ENCODE data around the gene FAAP24.
"Not testable (repeated sequence)": the region's sequence is repeated elsewhere in the genome, so short reads cannot be mapped to it uniquely, and the experiment has no call there.

Gene FAAP24

DNA sequence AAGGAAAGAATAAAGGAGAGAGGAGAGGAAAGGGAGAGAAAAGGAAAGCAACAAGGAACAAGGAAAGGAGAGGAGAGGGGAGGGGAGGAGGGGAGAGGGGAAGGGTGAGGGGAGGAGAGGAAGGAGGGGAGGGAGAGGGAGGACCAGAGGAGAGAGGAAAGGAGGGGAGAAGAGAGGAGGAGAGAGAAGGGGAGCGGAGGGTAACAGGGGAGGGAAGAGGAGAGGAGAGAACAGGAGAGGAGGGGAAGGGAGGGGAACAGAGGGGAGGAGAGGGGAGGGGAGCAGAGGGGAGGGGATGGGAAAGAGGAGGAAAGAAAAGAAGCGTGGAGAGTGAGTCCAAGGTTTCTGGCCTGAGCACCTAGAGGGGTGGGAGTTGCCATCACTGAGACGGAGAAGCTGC, 26.7 kb downstream of the FAAP24 start:
- no peak for DNase-seq (ENCODE audit: low read depth)

GRCh38 chr19:33000510-33000909, 28.5 kb downstream of the FAAP24 start:
- no peak for DNase-seq (ENCODE audit: low read depth)

GRCh38 chr19:33000910-33001309, 28.9 kb downstream of the FAAP24 start:
- no peak for DNase-seq (ENCODE audit: low read depth)

DNA sequence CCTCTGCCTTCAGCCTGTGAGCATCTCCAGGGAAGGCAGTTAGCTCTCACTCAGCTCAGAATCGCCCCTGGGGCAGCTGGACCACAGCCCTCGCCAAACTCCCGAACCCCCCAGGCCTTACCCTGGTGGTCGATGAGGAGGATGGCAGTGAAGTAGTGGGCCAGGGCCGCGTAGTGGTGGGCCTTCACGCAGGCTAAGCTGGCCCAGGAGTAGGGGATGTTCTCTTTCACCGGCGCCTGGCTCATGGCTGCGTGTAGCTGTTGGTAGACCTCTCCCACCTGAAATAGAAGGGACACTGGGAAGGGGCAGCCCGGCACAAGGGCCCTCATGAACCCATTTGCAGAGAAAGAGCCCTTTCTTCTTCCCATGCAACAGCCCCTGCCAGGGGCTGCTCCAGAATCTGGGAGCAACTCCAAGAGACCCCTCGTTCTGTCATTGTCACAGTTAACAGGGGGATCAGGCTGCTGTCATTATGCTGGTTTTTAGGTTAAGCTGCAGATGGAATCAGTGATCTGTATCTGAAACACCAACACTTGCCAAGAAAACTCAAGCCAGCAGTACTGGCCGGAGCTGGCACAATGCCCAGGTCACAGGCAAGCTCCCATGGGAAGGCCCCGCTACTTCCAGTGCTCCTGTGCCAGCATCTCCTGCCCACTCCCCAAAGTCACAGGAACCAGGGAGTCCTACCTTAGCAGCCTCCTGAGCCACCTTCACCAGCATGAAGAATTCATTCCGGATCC, 30.3 kb downstream of the FAAP24 start:
- DNase-seq (ENCODE audit: low read depth), result not testable (repeated sequence)

DNA sequence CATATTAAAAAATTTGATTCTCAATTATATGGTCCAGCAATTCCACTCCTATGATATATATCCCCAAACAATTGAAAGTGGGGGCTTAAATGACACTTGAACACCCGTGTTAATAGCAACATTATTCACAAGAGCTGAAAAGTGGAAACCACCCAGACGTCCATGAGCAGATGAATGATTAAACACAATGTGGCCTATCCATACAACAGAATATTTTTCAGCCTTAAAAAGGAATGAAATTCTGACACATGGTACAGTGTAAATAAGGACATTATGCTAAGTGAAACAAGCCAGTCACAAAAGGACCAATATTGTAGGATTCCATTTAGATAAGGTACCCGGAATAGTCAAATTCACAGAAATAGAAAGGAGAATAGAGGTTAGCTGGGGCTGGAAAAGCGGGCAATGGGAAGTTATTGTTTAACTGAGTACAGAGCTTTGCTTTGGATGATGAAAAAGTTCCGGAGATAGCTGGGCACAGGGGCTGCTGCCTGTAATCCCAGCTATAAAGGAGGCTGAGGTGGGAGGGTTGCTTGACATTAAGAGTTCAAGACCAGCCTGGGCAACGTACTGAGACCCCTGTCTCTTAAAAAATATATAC, 31.5 kb downstream of the FAAP24 start:
- not testable (repeated sequence) for DNase-seq (ENCODE audit: low read depth)

DNA sequence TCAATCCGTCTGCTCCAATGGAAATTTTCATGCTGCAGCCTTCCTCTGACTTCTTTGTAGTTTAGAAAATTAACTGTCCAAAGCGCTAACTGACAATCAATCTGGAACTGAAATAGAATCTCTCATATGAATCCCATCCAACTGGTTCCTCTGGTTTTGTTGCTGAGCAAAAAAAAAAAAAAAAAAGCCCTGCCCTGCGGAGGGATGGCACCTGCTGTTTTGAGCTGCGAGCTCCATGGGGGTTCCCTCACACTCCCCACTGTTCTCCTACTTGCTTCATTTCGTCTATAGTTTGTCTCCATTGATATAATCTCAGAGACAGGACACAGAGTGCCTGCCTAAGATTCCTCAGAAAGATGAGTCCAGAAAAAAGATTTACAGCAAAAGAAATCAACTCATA, 33.4 kb downstream of the FAAP24 start:
- DNase-seq (ENCODE audit: low read depth), result no peak

DNA sequence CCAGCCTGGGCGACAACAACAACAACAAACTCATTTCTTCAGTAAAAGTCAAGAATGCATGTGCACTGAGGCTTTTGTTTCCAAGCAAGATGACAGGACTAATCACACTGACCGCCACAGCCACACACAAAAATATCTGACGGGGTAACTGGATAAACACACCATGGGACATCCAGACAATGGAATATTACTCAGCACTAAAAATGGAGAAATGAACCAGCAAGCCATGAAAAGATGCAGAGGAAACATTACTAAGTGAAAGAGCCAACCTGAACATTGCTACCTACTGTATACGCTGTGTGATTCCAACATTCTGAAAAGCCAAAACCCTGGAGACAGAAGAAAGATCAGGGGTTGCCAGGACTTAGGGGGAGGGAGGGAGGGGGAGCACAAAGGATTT, 36.7 kb downstream of the FAAP24 start:
- no peak for DNase-seq (ENCODE audit: low read depth)

- DNase-seq (ENCODE audit: low read depth), result not testable (repeated sequence)
Measured at GRCh38 chr19:33010891-33011290, 38.8 kb downstream of the FAAP24 start.

GRCh38 chr19:33022472-33023116, 50.6 kb downstream of the FAAP24 start:
- DNase-seq (ENCODE audit: low read depth), result no peak

DNA sequence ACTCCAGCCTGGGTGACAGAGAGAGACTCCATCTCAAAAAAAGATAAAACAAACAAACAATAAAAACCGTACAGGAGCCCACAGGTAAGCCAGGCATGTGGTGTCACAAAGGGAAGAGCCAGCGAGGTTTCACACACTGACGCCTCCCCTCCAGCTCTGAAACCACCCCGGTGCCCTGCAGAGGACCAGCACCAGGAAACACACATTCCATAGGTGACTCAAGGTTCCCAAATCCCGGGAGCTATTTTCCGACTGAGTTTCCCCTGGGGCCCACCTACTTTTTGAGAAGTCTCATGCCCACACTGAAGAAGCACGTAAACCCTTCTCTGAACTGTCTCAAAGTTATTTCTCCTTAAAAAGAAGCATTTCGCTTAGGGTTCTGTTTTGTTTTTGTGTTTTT, 52.4 kb downstream of the FAAP24 start:
- no peak for DNase-seq (ENCODE audit: low read depth)

DNA sequence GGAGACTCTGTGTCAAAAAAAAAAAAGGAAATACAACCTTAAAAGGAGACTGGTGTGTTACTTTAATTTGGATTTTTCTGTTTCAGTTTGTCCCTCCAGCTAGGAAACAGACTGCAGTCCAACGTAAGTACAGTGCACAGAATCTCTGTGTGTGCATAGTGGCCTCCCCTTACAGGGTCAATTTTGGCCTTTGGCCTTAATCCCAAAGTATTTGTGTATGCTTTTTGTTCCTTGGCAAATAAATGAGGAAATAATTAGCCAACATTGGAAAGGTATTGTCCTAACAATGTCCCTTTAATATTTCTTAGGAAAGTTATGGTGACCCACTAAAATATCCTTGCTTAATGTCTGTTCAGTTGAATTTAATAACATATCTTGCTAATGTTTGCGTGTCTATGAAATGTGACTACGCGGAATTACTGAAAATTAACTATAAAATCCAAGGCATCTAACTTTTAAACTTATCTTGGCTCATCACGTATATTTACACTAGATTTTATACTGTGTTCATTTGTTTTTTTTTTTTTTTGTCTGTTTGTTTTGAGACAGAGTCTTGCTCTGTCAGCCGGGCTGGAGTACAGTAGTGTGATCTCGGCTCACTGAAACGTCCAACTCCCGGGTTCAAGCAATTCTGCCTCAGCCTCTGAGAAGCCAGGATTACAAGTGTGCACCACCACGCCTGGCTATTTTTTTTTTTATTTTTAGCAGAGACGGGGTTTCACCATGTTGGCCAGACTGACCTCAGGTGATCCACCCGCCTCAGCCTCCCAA, 53.6 kb downstream of the FAAP24 start:
- DNase-seq (ENCODE audit: low read depth), result not testable (repeated sequence)

- not testable (repeated sequence) for DNase-seq (ENCODE audit: low read depth)
Measured at GRCh38 chr19:33026602-33027001, 54.6 kb downstream of the FAAP24 start.

Measured in T-helper 22 cell (primary cell).